Osteoblast (primary cell): ENCODE measurements around the gene HYAL2. TPM values are rescaled to one million over a fixed set of nuclear protein-coding genes. Genes with fewer than 3 reads are reported as not detected.

Source experiments
- DNase-seq: peaks from one replicate; pipeline ENCODE4 v3.0.0; 2011; ENCODE audit warnings: low spot score, mixed read lengths; ENCODE audit not compliant: insufficient read length; ENCODE audit errors: missing footprints
- H2AFZ ChIP-seq: 2 replicates; pipeline ENCODE4 v1.6.0; 2011; ENCODE audit warnings: mild to moderate bottlenecking, low read length
- H3K27ac ChIP-seq: 2 replicates; pipeline ENCODE4 v1.5.1; 2011; ENCODE audit warnings: mild to moderate bottlenecking, low read depth, low read length, moderate library complexity
- H3K27me3 ChIP-seq: 2 replicates; pipeline ENCODE4 v1.6.0; 2012; ENCODE audit warnings: mild to moderate bottlenecking, control low read depth, inconsistent platforms, low read length, moderate library complexity; ENCODE audit not compliant: insufficient read depth
- H3K36me3 ChIP-seq: 2 replicates; pipeline ENCODE4 v1.5.1; 2011; ENCODE audit warnings: mild to moderate bottlenecking, low read length, control low read depth, moderate library complexity; ENCODE audit not compliant: insufficient read depth
- H3K4me1 ChIP-seq: 2 replicates; pipeline ENCODE4 v1.5.1; 2011; ENCODE audit warnings: mild to moderate bottlenecking, low read length, control low read depth, moderate library complexity; ENCODE audit not compliant: insufficient read depth
- H3K4me2 ChIP-seq: 2 replicates; pipeline ENCODE4 v1.6.0; 2011; ENCODE audit warnings: mild to moderate bottlenecking, low read length; ENCODE audit not compliant: insufficient read depth
- H3K4me3 ChIP-seq: fragments of 200-600 bp; sonication (generic); 3 replicates; pipeline ENCODE4 v1.5.1; 2012; ENCODE audit warnings: mild to moderate bottlenecking, low read length, inconsistent platforms; ENCODE audit not compliant: insufficient read depth
- H3K79me2 ChIP-seq: 2 replicates; pipeline ENCODE4 v1.6.0; 2012; ENCODE audit warnings: mild to moderate bottlenecking, low read length, control low read depth, inconsistent platforms; ENCODE audit not compliant: insufficient read depth
- H3K9me3 ChIP-seq: 2 replicates; pipeline ENCODE4 v1.5.1; 2011; ENCODE audit warnings: low read depth, low read length, control low read depth
- H4K20me1 ChIP-seq: 2 replicates; pipeline ENCODE4 v1.6.0; 2012; ENCODE audit warnings: mild to moderate bottlenecking, low read length, control low read depth; ENCODE audit not compliant: insufficient read depth
- CTCF ChIP-seq: IDR thresholded peaks from 2 replicates; pipeline ENCODE4 v1.5.1; 2011; ENCODE audit warnings: mild to moderate bottlenecking, low read depth, low read length, moderate library complexity; ENCODE audit errors: extremely low read depth
- total RNA-seq: library from RNA; depleted of rRNA; stranded (reverse); fragments of >200 nt; gene quantifications from 2 replicates; pipeline ENCODE4 v1.2.3, GENCODE V29; 2012

Gene HYAL2
- total RNA-seq, 1 donor = 32.9 TPM

GRCh38 chr3:50300681-50301254 is 21.8 kb downstream of the HYAL2 start:
- H3K27me3 ChIP-seq = no peaks in the 10 kb centered on the region
- H3K4me2 ChIP-seq = peak overlapping the region; percentile 85
- no peaks in the 10 kb centered on the region for H3K9me3 ChIP-seq
- no peak for DNase-seq
- no peak overlapping the region for H2AFZ ChIP-seq
- H3K36me3 ChIP-seq = no peaks in the 10 kb centered on the region
- no peaks in the 10 kb centered on the region for H4K20me1 ChIP-seq
- peaks cover 21% of the 10 kb centered on the region for H3K4me1 ChIP-seq
- H3K4me3 ChIP-seq = peak overlapping the region; percentile 78
- H3K27ac ChIP-seq = peak overlapping the region; percentile 85
- peaks cover 12% of the 10 kb centered on the region for H3K79me2 ChIP-seq
- TF ChIP-seq CTCF = no peak

GRCh38 chr3:50299929-50300680 is 22.4 kb downstream of the HYAL2 start:
- H3K27me3 ChIP-seq = no peaks in the 10 kb centered on the region
- TF ChIP-seq CTCF = no peak
- H4K20me1 ChIP-seq = no peaks in the 10 kb centered on the region
- peak overlapping the region; percentile 85 for H3K4me2 ChIP-seq
- peaks cover 21% of the 10 kb centered on the region for H3K4me1 ChIP-seq
- DNase-seq = peak; percentile 89
- peaks cover 12% of the 10 kb centered on the region for H3K79me2 ChIP-seq
- peak overlapping the region; percentile 85 for H2AFZ ChIP-seq
- peak overlapping the region; percentile 78 for H3K4me3 ChIP-seq
- no peaks in the 10 kb centered on the region for H3K36me3 ChIP-seq
- H3K9me3 ChIP-seq = no peaks in the 10 kb centered on the region
- H3K27ac ChIP-seq = peak overlapping the region; percentile 85

GRCh38 chr3:50299638-50299928 is 23.0 kb downstream of the HYAL2 start:
- DNase-seq = no peak

More at GRCh38 chr3:50299638-50299928, 23.0 kb downstream of the HYAL2 start:
- peak overlapping the region; percentile 85 for H3K4me2 ChIP-seq
- no peak for TF ChIP-seq CTCF
- no peaks in the 10 kb centered on the region for H4K20me1 ChIP-seq
- peak overlapping the region; percentile 85 for H3K27ac ChIP-seq
- H3K27me3 ChIP-seq = no peaks in the 10 kb centered on the region
- peaks cover 21% of the 10 kb centered on the region for H3K4me1 ChIP-seq
- peak overlapping the region; percentile 85 for H2AFZ ChIP-seq
- peak overlapping the region; percentile 78 for H3K4me3 ChIP-seq
- peaks cover 12% of the 10 kb centered on the region for H3K79me2 ChIP-seq
- no peaks in the 10 kb centered on the region for H3K36me3 ChIP-seq
- H3K9me3 ChIP-seq = no peaks in the 10 kb centered on the region
